GM23338 (cell line): ENCODE results near the gene VWA3B. TPM values are rescaled to one million over a fixed set of nuclear protein-coding genes. Genes with fewer than 3 reads are reported as not detected.

Experiments used
- ATAC-seq: fragments of 200-7000 bp; cut with Tn5 transposase; 3 replicates; pipeline ENCODE4 v1.9.1; 2020
- DNase-seq: peaks from one replicate; pipeline ENCODE4 v3.0.0-alpha.2; 2015; ENCODE audit warnings: low spot score
- H2AFZ ChIP-seq: fragments of 200-600 bp; sonication (generic); 2 replicates; pipeline ENCODE4 v1.8.0; 2016; ENCODE audit warnings: antibody characterized with exemption, mild to moderate bottlenecking, moderate library complexity
- H3F3A ChIP-seq: fragments of 200-600 bp; sonication (generic); replicated peaks from 2 replicates; pipeline ENCODE4 v1.8.0; 2017; ENCODE audit warnings: antibody characterized with exemption, mixed run types, low read depth
- H3K27ac ChIP-seq: fragments of 200-600 bp; sonication (generic); 2 replicates; pipeline ENCODE4 v1.6.1; 2016; ENCODE audit warnings: low read depth
- H3K27me3 ChIP-seq: fragments of 200-600 bp; sonication (generic); 2 replicates; pipeline ENCODE4 v1.8.0; 2016; ENCODE audit warnings: mild to moderate bottlenecking, mixed run types, moderate library complexity; ENCODE audit not compliant: insufficient read depth
- H3K36me3 ChIP-seq: fragments of 200-600 bp; sonication (generic); 2 replicates; pipeline ENCODE4 v1.8.0; 2016; ENCODE audit warnings: mild to moderate bottlenecking; ENCODE audit not compliant: insufficient read depth
- H3K4me1 ChIP-seq: fragments of 200-600 bp; sonication (generic); 2 replicates; pipeline ENCODE4 v1.8.0; 2016; ENCODE audit warnings: mild to moderate bottlenecking, moderate library complexity; ENCODE audit not compliant: insufficient read depth
- H3K4me2 ChIP-seq: fragments of 200-600 bp; sonication (generic); 2 replicates; pipeline ENCODE4 v1.7.1; 2017; ENCODE audit warnings: mixed run types
- H3K4me3 ChIP-seq: fragments of 200-600 bp; sonication (generic); 2 replicates; pipeline ENCODE4 v1.6.1; 2016; ENCODE audit warnings: mixed run types
- H3K79me2 ChIP-seq: fragments of 200-600 bp; sonication (generic); replicated peaks from 2 replicates; pipeline ENCODE4 v1.8.0; 2017; ENCODE audit warnings: mild to moderate bottlenecking; ENCODE audit not compliant: insufficient read depth
- H3K9me2 ChIP-seq: fragments of 200-600 bp; sonication (generic); 2 replicates; pipeline ENCODE4 v1.8.0; 2017; ENCODE audit not compliant: insufficient read depth
- H4K20me1 ChIP-seq: fragments of 200-600 bp; sonication (generic); replicated peaks from 2 replicates; pipeline ENCODE4 v1.8.0; 2017; ENCODE audit warnings: mild to moderate bottlenecking; ENCODE audit not compliant: insufficient read depth
- H3K27ac Mint-ChIP-seq: 2 replicates; pipeline ENCODE4 v1.8.0; 2020; ENCODE audit warnings: inconsistent platforms, mild to moderate bottlenecking, moderate library complexity, mixed read lengths
- H3K27me3 Mint-ChIP-seq: 3 replicates; pipeline ENCODE4 v1.8.0; 2022; ENCODE audit warnings: low read depth, mild to moderate bottlenecking, moderate library complexity, mixed read lengths, inconsistent platforms; ENCODE audit not compliant: insufficient read depth, poor library complexity
- H3K36me3 Mint-ChIP-seq: 3 replicates; pipeline ENCODE4 v1.8.0; 2021; ENCODE audit warnings: low read depth, mild to moderate bottlenecking, inconsistent platforms, moderate library complexity, mixed read lengths
- H3K4me1 Mint-ChIP-seq: 3 replicates; pipeline ENCODE4 v1.8.0; 2020; ENCODE audit warnings: mild to moderate bottlenecking, inconsistent platforms, mixed read lengths
- H3K4me3 Mint-ChIP-seq: 3 replicates; pipeline ENCODE4 v1.8.0; 2021; ENCODE audit warnings: moderate library complexity, mild to moderate bottlenecking, inconsistent platforms, mixed read lengths
- H3K9me3 Mint-ChIP-seq: 3 replicates; pipeline ENCODE4 v1.8.0; 2020; ENCODE audit warnings: moderate library complexity, mild to moderate bottlenecking, inconsistent platforms, mixed read lengths
- CREB1 ChIP-seq: fragments of 250-450 bp; sonication (Bioruptor Pico); IDR thresholded peaks from 2 replicates; pipeline ENCODE4 v1.5.0; 2020; ENCODE audit warnings: low read depth, mild to moderate bottlenecking, moderate library complexity
- CTCF ChIP-seq, 2 experiments: fragments of 200-600 bp in 1 of 2; sonication (generic) in 1 of 2; conservative IDR thresholded peaks; 2 replicates each; pipeline versions ENCODE4 v1.5.1 to v1.6.1; 2016 to 2017; ENCODE audit warnings: antibody characterized with exemption in 2 of 2, low read depth in 2 of 2, mild to moderate bottlenecking in 2 of 2, moderate library complexity in 1 of 2
- ETS1 ChIP-seq: IDR thresholded peaks from 2 replicates; pipeline ENCODE4 v1.6.1; 2016; ENCODE audit warnings: antibody characterized with exemption
- EZH2 ChIP-seq: fragments of 200-600 bp; sonication (generic); IDR thresholded peaks from one replicate; pipeline ENCODE4 v1.8.0; 2017; ENCODE audit warnings: antibody characterized with exemption, mild to moderate bottlenecking, low read depth; ENCODE audit not compliant: unreplicated experiment
- EZH2phosphoT487 ChIP-seq: fragments of 200-600 bp; sonication (generic); IDR thresholded peaks from one replicate; pipeline ENCODE4 v1.8.1; 2018; ENCODE audit warnings: antibody characterized with exemption; ENCODE audit not compliant: unreplicated experiment
- JUNB ChIP-seq: IDR thresholded peaks from one replicate; pipeline ENCODE4 v1.6.1; 2016; ENCODE audit warnings: antibody characterized with exemption; ENCODE audit not compliant: unreplicated experiment
- NANOG ChIP-seq: IDR thresholded peaks from 2 replicates; pipeline ENCODE4 v1.6.1; 2016; ENCODE audit warnings: antibody characterized with exemption, borderline replicate concordance
- POLR2AphosphoS5 ChIP-seq: IDR thresholded peaks from 2 replicates; pipeline ENCODE4 v1.6.1; 2016; ENCODE audit warnings: antibody characterized with exemption, low read depth
- STAT1 ChIP-seq: IDR thresholded peaks from one replicate; pipeline ENCODE4 v1.6.1; 2016; ENCODE audit warnings: antibody characterized with exemption; ENCODE audit not compliant: unreplicated experiment
- ZNF114 ChIP-seq: fragments of 250-450 bp; sonication (Bioruptor Pico); IDR thresholded peaks from 2 replicates; pipeline ENCODE4 v1.5.0; 2020; ENCODE audit warnings: mild to moderate bottlenecking, moderate library complexity
- ZNF331 ChIP-seq: fragments of 250-450 bp; sonication (Bioruptor Pico); IDR thresholded peaks from 2 replicates; pipeline ENCODE4 v1.5.0; 2020; ENCODE audit warnings: low read depth, mild to moderate bottlenecking, moderate library complexity
- polyA plus RNA-seq: library from polyadenylated mRNA; unstranded; fragments of >200 nt; fragmentation: Nextera tagmentation; extraction: Ambion mirVana; gene quantifications from 2 replicates; pipeline ENCODE4 v1.2.1, GENCODE V29; 2016
- total RNA-seq: library from RNA; depleted of rRNA; stranded (reverse); fragments of >200 nt; shearing (Covaris generic); gene quantifications from 2 replicates; pipeline ENCODE4 v1.2.3, GENCODE V29; 2014
- TF ChIP-seq, protein P1 (sequence below): IDR thresholded peaks from one replicate; pipeline ENCODE4 v1.6.1; 2018; ENCODE audit warnings: antibody characterized with exemption; ENCODE audit not compliant: unreplicated experiment
- TF ChIP-seq, protein P2 (sequence below): fragments of 250-450 bp; sonication (Bioruptor Pico); IDR thresholded peaks from 2 replicates; pipeline ENCODE4 v1.5.0; 2020; ENCODE audit warnings: mild to moderate bottlenecking, moderate library complexity

Gene VWA3B
- total and polyA plus RNA-seq, 2 experiments from 2014 or later, result not detected

DNA sequence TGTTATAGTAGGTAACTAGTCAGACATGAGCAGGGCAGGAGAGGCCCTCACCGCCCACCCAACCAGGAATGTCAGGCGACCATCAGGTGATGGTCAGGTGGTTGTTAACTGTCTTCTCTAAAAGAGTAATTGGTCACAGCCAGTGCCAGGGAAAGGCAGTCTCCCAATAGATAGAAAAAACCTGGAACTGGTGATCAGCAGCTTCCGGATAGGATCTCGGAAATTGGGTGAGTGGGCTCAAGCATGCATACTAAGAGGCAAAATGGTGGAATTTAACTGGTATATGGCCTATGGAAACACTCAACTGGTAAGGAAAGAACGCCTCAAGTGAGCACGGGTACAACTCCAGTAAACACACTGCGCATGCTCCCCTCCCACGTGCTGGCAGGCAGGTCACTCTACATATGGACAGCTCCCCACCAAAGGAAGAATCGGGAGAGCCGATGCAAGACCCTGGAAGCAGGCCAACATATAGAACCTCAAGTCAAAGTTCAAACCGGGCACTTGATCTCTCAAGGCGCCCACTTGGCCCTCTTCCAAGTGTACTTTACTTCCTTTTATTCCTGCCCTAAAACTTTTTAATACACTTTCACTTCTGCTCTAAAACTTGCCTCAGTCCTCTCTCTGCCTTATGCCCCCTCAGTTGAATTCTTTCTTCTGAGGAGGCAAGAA is 47.7 kb upstream of the VWA3B start:
- Histone ChIP-seq H3K4me3 (no peak overlapping the region), H3K9me2 (0 out of 2 replicates have a peak, but pooled peaks cover 5% of the 10 kb centered on the region), H3F3A (no peaks in the 10 kb centered on the region), H3K36me3 (no peaks in the 10 kb centered on the region), H3K27me3 (no peaks in the 10 kb centered on the region), H3K4me2 (no peak overlapping the region), H3K4me1 (no peaks in the 10 kb centered on the region; the same call in 1 of the 2 replicates), H2AFZ (no peak overlapping the region), H3K79me2 (no peaks in the 10 kb centered on the region), H4K20me1 (no peaks in the 10 kb centered on the region), H3K27ac (no peak overlapping the region)
- Mint-ChIP-seq H3K27me3 (peaks cover 10% of the 10 kb centered on the region), H3K4me3 (no peak overlapping the region), H3K36me3 (no peaks in the 10 kb centered on the region), H3K9me3 (peaks cover 5% of the 10 kb centered on the region; the same call in 1 of the 3 replicates), H3K27ac (no peak overlapping the region), H3K4me1 (peaks cover 33% of the 10 kb centered on the region)
- ATAC-seq (no peak), DNase-seq (no peak)
- TF ChIP-seq STAT1 (no peak), CREB1 (CRISPR knock-in tag) (no peak), ETS1 (no peak), CTCF (conservative IDR thresholded peaks at IDR 0.05; ENCODE audit: low read depth in 2 of 2) (no peak), JUNB (no peak), EZH2phosphoT487 (no peak), POLR2AphosphoS5 (no peak), EZH2 (no peak), ZNF114 (CRISPR knock-in tag) (no peak), ZNF331 (CRISPR knock-in tag) (no peak), NANOG (no peak)
- TF ChIP-seq, protein P1, sequence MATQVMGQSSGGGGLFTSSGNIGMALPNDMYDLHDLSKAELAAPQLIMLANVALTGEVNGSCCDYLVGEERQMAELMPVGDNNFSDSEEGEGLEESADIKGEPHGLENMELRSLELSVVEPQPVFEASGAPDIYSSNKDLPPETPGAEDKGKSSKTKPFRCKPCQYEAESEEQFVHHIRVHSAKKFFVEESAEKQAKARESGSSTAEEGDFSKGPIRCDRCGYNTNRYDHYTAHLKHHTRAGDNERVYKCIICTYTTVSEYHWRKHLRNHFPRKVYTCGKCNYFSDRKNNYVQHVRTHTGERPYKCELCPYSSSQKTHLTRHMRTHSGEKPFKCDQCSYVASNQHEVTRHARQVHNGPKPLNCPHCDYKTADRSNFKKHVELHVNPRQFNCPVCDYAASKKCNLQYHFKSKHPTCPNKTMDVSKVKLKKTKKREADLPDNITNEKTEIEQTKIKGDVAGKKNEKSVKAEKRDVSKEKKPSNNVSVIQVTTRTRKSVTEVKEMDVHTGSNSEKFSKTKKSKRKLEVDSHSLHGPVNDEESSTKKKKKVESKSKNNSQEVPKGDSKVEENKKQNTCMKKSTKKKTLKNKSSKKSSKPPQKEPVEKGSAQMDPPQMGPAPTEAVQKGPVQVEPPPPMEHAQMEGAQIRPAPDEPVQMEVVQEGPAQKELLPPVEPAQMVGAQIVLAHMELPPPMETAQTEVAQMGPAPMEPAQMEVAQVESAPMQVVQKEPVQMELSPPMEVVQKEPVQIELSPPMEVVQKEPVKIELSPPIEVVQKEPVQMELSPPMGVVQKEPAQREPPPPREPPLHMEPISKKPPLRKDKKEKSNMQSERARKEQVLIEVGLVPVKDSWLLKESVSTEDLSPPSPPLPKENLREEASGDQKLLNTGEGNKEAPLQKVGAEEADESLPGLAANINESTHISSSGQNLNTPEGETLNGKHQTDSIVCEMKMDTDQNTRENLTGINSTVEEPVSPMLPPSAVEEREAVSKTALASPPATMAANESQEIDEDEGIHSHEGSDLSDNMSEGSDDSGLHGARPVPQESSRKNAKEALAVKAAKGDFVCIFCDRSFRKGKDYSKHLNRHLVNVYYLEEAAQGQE, result no peak
- TF ChIP-seq, protein P2, sequence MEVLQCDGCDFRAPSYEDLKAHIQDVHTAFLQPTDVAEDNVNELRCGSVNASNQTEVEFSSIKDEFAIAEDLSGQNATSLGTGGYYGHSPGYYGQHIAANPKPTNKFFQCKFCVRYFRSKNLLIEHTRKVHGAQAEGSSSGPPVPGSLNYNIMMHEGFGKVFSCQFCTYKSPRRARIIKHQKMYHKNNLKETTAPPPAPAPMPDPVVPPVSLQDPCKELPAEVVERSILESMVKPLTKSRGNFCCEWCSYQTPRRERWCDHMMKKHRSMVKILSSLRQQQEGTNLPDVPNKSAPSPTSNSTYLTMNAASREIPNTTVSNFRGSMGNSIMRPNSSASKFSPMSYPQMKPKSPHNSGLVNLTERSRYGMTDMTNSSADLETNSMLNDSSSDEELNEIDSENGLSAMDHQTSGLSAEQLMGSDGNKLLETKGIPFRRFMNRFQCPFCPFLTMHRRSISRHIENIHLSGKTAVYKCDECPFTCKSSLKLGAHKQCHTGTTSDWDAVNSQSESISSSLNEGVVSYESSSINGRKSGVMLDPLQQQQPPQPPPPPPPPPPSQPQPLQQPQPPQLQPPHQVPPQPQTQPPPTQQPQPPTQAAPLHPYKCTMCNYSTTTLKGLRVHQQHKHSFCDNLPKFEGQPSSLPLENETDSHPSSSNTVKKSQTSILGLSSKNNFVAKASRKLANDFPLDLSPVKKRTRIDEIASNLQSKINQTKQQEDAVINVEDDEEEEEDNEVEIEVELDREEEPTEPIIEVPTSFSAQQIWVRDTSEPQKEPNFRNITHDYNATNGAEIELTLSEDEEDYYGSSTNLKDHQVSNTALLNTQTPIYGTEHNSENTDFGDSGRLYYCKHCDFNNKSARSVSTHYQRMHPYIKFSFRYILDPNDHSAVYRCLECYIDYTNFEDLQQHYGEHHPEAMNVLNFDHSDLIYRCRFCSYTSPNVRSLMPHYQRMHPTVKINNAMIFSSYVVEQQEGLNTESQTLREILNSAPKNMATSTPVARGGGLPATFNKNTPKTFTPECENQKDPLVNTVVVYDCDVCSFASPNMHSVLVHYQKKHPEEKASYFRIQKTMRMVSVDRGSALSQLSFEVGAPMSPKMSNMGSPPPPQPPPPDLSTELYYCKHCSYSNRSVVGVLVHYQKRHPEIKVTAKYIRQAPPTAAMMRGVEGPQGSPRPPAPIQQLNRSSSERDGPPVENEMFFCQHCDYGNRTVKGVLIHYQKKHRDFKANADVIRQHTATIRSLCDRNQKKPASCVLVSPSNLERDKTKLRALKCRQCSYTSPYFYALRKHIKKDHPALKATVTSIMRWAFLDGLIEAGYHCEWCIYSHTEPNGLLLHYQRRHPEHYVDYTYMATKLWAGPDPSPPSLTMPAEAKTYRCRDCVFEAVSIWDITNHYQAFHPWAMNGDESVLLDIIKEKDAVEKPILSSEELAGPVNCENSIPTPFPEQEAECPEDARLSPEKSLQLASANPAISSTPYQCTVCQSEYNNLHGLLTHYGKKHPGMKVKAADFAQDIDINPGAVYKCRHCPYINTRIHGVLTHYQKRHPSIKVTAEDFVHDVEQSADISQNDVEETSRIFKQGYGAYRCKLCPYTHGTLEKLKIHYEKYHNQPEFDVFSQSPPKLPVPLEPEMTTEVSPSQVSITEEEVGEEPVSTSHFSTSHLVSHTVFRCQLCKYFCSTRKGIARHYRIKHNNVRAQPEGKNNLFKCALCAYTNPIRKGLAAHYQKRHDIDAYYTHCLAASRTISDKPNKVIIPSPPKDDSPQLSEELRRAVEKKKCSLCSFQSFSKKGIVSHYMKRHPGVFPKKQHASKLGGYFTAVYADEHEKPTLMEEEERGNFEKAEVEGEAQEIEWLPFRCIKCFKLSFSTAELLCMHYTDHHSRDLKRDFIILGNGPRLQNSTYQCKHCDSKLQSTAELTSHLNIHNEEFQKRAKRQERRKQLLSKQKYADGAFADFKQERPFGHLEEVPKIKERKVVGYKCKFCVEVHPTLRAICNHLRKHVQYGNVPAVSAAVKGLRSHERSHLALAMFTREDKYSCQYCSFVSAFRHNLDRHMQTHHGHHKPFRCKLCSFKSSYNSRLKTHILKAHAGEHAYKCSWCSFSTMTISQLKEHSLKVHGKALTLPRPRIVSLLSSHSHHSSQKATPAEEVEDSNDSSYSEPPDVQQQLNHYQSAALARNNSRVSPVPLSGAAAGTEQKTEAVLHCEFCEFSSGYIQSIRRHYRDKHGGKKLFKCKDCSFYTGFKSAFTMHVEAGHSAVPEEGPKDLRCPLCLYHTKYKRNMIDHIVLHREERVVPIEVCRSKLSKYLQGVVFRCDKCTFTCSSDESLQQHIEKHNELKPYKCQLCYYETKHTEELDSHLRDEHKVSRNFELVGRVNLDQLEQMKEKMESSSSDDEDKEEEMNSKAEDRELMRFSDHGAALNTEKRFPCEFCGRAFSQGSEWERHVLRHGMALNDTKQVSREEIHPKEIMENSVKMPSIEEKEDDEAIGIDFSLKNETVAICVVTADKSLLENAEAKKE (CRISPR knock-in tag), result no peak
